Skeletal muscle tissue (tissue), 4 donors: ENCODE measurements around the gene TTYH1. TPM values are rescaled to one million over a fixed set of nuclear protein-coding genes. Genes with fewer than 3 reads are reported as not detected.
A peak's percentile ranks its signal among the peaks of the same experiment; 100 is the strongest.
"Not testable (repeated sequence)": the region's sequence is repeated elsewhere in the genome, so short reads cannot be mapped to it uniquely, and the experiment has no call there.

Experiments used
- H3K27ac ChIP-seq: one replicate; pipeline ENCODE4 v1.7.0; 2013; ENCODE audit warnings: mild to moderate bottlenecking, low read depth, low read length, inconsistent platforms
- H3K27me3 ChIP-seq, 3 donors: one replicate each; pipeline ENCODE4 v1.7.0; 2013; ENCODE audit warnings: low read length in 3 of 3; ENCODE audit not compliant: control insufficient read depth in 3 of 3, insufficient read depth in 3 of 3
- H3K36me3 ChIP-seq, 3 donors: one replicate each; pipeline ENCODE4 v1.7.0; 2013; ENCODE audit warnings: low read length in 3 of 3; ENCODE audit not compliant: control insufficient read depth in 3 of 3, insufficient read depth in 3 of 3
- H3K4me1 ChIP-seq, 3 donors: one replicate each; pipeline ENCODE4 v1.7.0; 2013; ENCODE audit warnings: low read length in 3 of 3, mild to moderate bottlenecking in 3 of 3; ENCODE audit not compliant: control insufficient read depth in 3 of 3, insufficient read depth in 3 of 3
- H3K4me3 ChIP-seq, 3 donors: one replicate each; pipeline ENCODE4 v1.7.0; 2013; ENCODE audit warnings: low read length in 3 of 3
- H3K9ac ChIP-seq, 3 donors: one replicate each; pipeline ENCODE4 v1.7.0; 2013; ENCODE audit warnings: low read length in 3 of 3, mild to moderate bottlenecking in 3 of 3, moderate library complexity in 2 of 3, low read depth in 1 of 3
- H3K9me3 ChIP-seq, 3 donors: one replicate each; pipeline ENCODE4 v1.7.0; 2013; ENCODE audit warnings: low read length in 3 of 3; ENCODE audit not compliant: control insufficient read depth in 3 of 3
- total RNA-seq: library from RNA; depleted of rRNA; stranded (reverse); fragments of >200 nt; gene quantifications from one replicate; pipeline ENCODE4 v1.2.3, GENCODE V29; 2014
- donor health status: Osteomylitis.

TTYH1 gene
- total RNA-seq, 1 donor from 2014 or later: 1.0 TPM

DNA sequence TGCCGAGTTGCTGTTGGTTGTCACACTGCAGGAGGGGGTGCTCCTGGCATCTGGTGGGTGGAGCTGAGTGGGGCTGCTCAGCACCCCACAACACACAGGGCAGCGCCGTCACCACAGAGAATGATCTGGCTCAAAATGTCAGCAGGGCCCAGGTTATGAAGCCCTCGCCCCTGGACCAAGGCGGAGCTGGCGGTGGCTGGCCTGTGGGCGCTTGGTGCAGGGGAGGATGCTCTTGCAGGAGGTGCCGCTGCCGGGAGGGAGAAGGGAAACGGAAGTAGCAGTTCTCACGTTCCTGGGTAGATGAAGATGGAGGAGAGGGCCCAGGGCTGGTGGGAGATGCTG lies 19.6 kb downstream of the TTYH1 start:
- peaks cover 9 to 29% (median 18%) of the 10 kb centered on the region in 3 donors for H3K27me3 ChIP-seq
- peaks cover 8 to 30% (median 30%) of the 10 kb centered on the region in 3 donors for H3K4me1 ChIP-seq
- H3K4me3 ChIP-seq: no peak overlapping the region
- H3K36me3 ChIP-seq: no peaks in the 10 kb centered on the region
- no peak overlapping the region for H3K9ac ChIP-seq
- H3K9me3 ChIP-seq: no peaks in the 10 kb centered on the region
- H3K27ac ChIP-seq: no peak overlapping the region

DNA sequence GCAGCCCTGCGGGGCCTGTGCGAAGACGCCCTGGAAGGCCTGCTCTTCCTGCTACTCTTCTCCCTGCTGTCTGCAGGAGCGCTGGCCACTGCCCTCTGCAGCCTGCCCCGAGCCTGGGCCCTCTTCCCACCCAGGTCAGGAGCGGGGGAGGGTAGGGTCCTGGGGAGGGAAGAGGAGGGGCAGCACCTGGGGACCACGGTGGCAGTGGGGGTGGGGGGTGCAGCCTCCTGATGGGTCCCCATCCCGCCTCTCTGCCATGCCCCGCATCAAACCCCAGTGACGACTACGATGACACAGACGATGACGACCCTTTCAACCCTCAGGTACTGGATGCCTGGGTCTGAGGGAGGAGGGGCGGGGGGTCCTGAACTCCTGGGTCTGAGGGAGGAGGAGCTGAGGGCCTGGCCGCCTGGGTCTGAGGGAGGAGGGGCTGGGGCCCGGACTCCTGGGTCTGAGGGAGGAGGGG lies 20.3 kb downstream of the TTYH1 start:
- Histone ChIP-seq H3K27me3 (peaks cover 3 to 24% (median 12%) of the 10 kb centered on the region in 3 donors), H3K4me1 (peaks cover 8 to 28% (median 27%) of the 10 kb centered on the region in 3 donors), H3K27ac (no peak overlapping the region)

GRCh38 chr19:54436031-54436523 lies 20.8 kb downstream of the TTYH1 start:
- Histone ChIP-seq H3K9me3 (no peaks in the 10 kb centered on the region), H3K9ac (peak overlapping the region in 1 of 3 donors; percentile 50), H3K27me3 (peaks cover 3 to 19% (median 12%) of the 10 kb centered on the region in 3 donors), H3K4me1 (peaks cover 8 to 27% (median 26%) of the 10 kb centered on the region in 3 donors), H3K27ac (no peak overlapping the region), H3K36me3 (peaks cover 0 to 2% (median 0%) of the 10 kb centered on the region in 3 donors), H3K4me3 (no peak overlapping the region)

More for the DNA sequence above, 20.3 kb downstream of the TTYH1 start:
- no peak overlapping the region for H3K4me3 ChIP-seq
- peak overlapping the region in 2 of 3 donors; percentile 38 to 50 for H3K9ac ChIP-seq
- H3K9me3 ChIP-seq: no peaks in the 10 kb centered on the region
- H3K36me3 ChIP-seq: peaks cover 0 to 2% (median 0%) of the 10 kb centered on the region in 3 donors

GRCh38 chr19:54436628-54437252 lies 21.5 kb downstream of the TTYH1 start:
- H3K4me1 ChIP-seq: peaks cover 5 to 24% (median 23%) of the 10 kb centered on the region in 3 donors
- H3K9ac ChIP-seq: peak overlapping the region in 1 of 3 donors; percentile 50
- peaks cover 3 to 12% (median 9%) of the 10 kb centered on the region in 3 donors for H3K27me3 ChIP-seq
- H3K9me3 ChIP-seq: no peaks in the 10 kb centered on the region
- peaks cover 0 to 2% (median 0%) of the 10 kb centered on the region in 3 donors for H3K36me3 ChIP-seq
- H3K27ac ChIP-seq: no peak overlapping the region
- H3K4me3 ChIP-seq: no peak overlapping the region

DNA sequence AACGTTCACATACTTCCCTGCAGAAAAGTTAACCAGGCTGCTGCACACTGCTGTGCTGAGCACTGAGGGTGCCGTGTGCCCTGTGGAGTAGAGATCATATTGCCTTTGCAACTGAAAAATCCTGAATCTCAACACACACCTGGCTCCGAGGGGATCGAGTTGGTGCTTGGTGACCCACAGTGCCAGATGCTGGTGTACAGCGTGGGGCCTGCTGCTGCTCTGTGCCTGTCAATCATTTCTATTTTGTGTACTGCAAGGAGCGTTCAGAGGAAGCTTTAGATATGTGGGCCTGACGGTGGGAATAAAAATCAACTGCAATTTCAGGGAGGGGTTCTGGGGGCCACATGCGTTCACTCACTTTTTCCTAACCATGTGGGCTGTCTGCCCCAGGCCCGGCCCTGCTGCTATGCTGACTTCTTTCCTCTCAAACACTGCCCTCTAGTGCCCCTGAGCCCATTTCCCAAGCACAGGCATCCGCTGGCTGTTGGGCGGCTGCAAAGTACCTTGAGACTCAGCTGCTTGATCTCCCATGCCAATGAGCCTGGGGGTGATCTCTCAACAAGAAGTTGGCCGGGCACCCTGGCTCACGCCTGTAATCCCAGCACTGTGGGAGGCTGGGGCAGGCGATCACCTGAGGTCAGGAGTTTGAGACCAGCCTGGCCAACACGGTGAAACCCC lies 24.0 kb downstream of the TTYH1 start:
- Histone ChIP-seq H3K4me3 (no peak overlapping the region), H3K36me3 (peaks cover 0 to 2% (median 0%) of the 10 kb centered on the region in 3 donors), H3K9ac (peak overlapping the region in 1 of 3 donors; percentile 40), H3K27ac (no peak overlapping the region), H3K4me1 (peaks cover 5 to 23% (median 23%) of the 10 kb centered on the region in 3 donors), H3K9me3 (no peaks in the 10 kb centered on the region), H3K27me3 (peaks cover 0 to 5% (median 0%) of the 10 kb centered on the region in 3 donors)

DNA sequence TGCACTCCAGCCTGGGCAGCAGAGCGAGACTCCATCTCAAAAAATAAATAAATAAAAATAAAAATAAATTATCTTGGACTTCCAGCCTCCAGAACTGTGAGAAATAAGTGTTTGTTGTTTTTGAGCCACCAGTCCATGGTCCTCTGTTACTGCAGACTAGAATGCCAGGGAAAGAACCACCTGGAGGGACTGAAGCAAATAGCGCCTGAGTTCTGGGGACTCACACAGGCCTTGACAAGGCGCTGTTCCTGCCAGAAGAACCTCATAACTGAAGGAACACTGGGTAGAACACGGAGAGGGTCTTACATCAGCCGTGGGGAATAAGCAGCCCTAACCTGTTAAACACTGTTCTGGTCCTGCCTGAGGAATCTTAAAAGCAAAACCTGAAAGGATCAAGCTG lies 25.4 kb downstream of the TTYH1 start:
- Histone ChIP-seq H3K9me3 (no peaks in the 10 kb centered on the region), H3K36me3 (peaks cover 6 to 7% (median 6%) of the 10 kb centered on the region in 3 donors), H3K4me1 (peaks cover 2 to 12% (median 11%) of the 10 kb centered on the region in 3 donors), H3K27ac (no peak overlapping the region), H3K4me3 (no peak overlapping the region), H3K27me3 (no peaks in the 10 kb centered on the region), H3K9ac (no peak overlapping the region)

DNA sequence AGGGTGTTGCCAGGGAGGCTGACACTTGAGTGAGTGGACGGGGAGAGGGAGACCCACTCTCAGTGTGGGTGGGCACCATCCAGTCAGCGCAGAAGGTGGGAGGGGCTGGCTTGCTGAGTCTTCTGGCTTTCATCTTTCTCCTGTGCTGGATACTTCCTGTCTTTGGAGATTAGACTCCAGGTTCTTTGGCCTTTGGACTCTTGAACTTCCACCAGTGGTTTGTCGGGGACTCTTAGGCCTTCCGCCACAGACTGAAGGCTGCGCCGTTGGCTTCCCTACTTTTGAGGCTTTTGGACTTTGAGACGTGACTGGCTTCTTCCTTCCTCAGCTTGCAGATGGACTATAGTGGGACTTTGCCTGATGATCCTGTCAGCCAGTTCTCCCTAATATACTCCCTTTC lies 29.5 kb downstream of the TTYH1 start:
- H3K27me3 ChIP-seq: no peaks in the 10 kb centered on the region
- peaks cover 6 to 15% (median 9%) of the 10 kb centered on the region in 3 donors for H3K4me1 ChIP-seq
- no peaks in the 10 kb centered on the region for H3K9me3 ChIP-seq
- H3K9ac ChIP-seq: no peak overlapping the region
- no peak overlapping the region for H3K27ac ChIP-seq
- no peak overlapping the region for H3K4me3 ChIP-seq
- H3K36me3 ChIP-seq: peaks cover 6 to 9% (median 8%) of the 10 kb centered on the region in 3 donors

DNA sequence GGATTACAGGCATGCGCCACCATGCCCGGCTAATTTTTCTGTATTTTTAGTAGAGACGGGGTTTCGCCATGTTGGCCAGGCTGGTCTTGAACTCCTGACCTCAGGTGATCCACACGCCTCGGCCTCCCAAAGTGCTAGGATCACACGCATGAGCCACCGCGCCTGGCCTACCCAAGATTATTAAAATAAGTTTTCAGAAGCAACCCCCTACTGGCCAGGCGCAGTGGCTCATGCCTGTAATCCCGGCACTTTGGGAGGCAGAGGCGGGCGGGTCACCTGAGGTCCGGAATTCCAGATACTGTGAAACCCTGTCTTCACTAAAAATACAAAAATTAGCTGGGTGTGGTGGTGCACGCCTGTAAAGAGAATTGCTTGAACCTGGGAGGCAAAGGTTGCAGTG lies 31.1 kb downstream of the TTYH1 start:
- peaks cover 4 to 14% (median 12%) of the 10 kb centered on the region in 3 donors for H3K36me3 ChIP-seq
- not testable (repeated sequence) for H3K27ac ChIP-seq

GRCh38 chr19:54448040-54448773 lies 32.9 kb downstream of the TTYH1 start:
- Histone ChIP-seq H3K9ac (peak overlapping the region; percentile 95 to 99 (median 97)), H3K4me1 (peaks cover 32 to 44% (median 33%) of the 10 kb centered on the region in 3 donors), H3K9me3 (no peaks in the 10 kb centered on the region), H3K36me3 (peaks cover 20 to 33% (median 31%) of the 10 kb centered on the region in 3 donors), H3K27me3 (no peaks in the 10 kb centered on the region), H3K27ac (peak overlapping the region; percentile 98), H3K4me3 (peak overlapping the region; percentile 97 to 98 (median 97))

More for the DNA sequence above, 31.1 kb downstream of the TTYH1 start:
- H3K27me3 ChIP-seq, H3K9me3 ChIP-seq, H3K9ac ChIP-seq, H3K4me3 ChIP-seq: not testable (repeated sequence)
- H3K4me1 ChIP-seq: peaks cover 22 to 31% (median 25%) of the 10 kb centered on the region in 3 donors
